ENCODE results near the gene GALNT12. TPM values are rescaled to one million over a fixed set of nuclear protein-coding genes. Genes with fewer than 3 reads are reported as not detected.
A peak's percentile ranks its signal among the peaks of the same experiment; 100 is the strongest.

GALNT12 gene
- total and polyA plus RNA-seq, 4 donors, result 0.16 to 1.4 (median 0.25) TPM; not detected in 1

DNA sequence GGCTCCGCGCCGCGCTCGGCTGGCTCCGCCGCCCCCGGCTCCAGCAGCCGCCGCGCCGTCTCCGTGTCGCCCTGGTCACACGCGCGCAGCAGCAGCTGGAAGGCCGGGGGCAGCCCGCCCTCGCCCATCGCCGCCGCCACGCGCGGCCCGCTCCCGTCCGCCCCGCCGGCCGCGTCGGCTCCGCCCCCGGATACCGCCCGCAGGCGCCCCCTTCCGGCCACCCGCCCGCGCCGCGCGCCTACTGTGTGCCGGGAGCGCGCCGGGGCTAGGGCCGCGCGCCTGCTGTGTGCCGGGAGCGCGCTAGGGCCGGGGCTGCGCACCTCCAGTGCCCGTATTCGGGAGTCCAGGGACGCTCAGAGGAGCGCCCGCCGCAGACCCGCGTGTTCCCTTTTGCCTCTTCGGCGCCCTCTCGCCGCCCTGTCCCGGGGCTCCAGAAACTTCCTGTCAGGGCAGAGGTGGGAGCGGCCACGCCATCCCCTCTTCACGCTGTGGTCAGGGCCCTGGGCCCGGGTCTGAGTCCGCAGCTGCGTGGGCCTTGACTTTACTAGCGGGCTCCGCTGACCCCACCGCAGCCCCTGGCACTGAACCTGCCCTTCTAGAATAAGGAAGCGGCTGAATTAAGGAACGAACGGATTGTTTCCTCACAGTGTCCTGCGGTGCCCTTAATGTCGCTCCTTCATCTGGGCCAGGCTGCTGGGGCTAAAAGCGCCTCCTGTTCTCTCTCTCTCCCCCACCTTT is 10.9 kb upstream of the GALNT12 start, which contains the start of gene ANKS6:
Gene ANKS6 (minus strand): TSS at position 192 of the 738 bp plus-strand sequence. CDS start 64 bp downstream, at position 128.
- Histone ChIP-seq H3K9me3 (ENCODE audit: control insufficient read depth in 4 of 4, low read length in 3 of 4) (peaks cover 0 to 2% (median 0%) of the 10 kb centered on the region in 4 donors), H3K4me3 (ENCODE audit: low read depth in 1 of 3, low read length in 3 of 3) (peak within 1 kb of the TSS; percentile 68 to 82 (median 71)), H3K36me3 (ENCODE audit: control insufficient read depth in 4 of 4, insufficient read depth in 3 of 4, low read depth in 1 of 4, low read length in 3 of 4) (no peaks in the 10 kb centered on the region), H3K9ac (ENCODE audit: low read depth in 1 of 2, low read length in 2 of 2) (peak within 1 kb of the TSS in 1 of 2 donors; percentile 73), H3K27ac (ENCODE audit: low read depth in 1 of 2, low read length in 2 of 2) (peak within 1 kb of the TSS in 1 of 2 donors; percentile 49), H3K4me1 (ENCODE audit: control insufficient read depth in 4 of 4, insufficient read depth in 4 of 4, low read length in 3 of 4) (peaks cover 0 to 12% (median 3%) of the 10 kb centered on the region in 4 donors), H3K27me3 (ENCODE audit: control insufficient read depth in 4 of 4, insufficient read depth in 4 of 4, low read length in 3 of 4) (no peaks in the 10 kb centered on the region)
- TF ChIP-seq, protein P1, sequence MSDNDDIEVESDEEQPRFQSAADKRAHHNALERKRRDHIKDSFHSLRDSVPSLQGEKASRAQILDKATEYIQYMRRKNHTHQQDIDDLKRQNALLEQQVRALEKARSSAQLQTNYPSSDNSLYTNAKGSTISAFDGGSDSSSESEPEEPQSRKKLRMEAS (IDR thresholded peaks at IDR 0.05), result no peak
- TF ChIP-seq, protein P2, sequence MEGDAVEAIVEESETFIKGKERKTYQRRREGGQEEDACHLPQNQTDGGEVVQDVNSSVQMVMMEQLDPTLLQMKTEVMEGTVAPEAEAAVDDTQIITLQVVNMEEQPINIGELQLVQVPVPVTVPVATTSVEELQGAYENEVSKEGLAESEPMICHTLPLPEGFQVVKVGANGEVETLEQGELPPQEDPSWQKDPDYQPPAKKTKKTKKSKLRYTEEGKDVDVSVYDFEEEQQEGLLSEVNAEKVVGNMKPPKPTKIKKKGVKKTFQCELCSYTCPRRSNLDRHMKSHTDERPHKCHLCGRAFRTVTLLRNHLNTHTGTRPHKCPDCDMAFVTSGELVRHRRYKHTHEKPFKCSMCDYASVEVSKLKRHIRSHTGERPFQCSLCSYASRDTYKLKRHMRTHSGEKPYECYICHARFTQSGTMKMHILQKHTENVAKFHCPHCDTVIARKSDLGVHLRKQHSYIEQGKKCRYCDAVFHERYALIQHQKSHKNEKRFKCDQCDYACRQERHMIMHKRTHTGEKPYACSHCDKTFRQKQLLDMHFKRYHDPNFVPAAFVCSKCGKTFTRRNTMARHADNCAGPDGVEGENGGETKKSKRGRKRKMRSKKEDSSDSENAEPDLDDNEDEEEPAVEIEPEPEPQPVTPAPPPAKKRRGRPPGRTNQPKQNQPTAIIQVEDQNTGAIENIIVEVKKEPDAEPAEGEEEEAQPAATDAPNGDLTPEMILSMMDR (IDR thresholded peaks at IDR 0.05; ENCODE audit: low read depth, low read length, missing input control), result peak; percentile 59
- DNase-seq (ENCODE audit: low spot score), result peak; percentile 82
- 5% methylated on average over 86 of the region's 86 CpGs for WGBS

DNA sequence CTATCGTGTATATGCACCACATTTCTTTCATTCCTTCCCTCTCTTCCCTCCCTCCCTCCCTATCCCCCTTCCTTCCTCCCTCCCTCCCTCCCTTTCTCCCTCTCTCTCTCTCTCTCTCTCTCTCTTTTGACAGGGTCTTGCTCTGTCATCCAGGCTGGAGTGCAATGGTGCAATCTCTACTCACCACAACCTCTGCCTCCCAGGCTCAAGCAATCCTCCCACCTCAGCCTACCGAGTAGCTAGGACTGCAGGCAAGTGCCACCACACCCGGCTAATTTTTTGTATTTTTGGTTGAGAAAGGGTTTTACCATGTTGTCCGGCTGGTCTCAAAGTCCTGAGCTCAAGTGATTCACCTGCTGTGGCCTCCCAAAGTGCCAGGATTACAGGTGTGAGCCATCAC is 10.0 kb upstream of the GALNT12 start:
- 95% methylated on average over 4 of the region's 4 CpGs for WGBS
- peaks cover 0 to 12% (median 3%) of the 10 kb centered on the region in 4 donors for H3K4me1 ChIP-seq (ENCODE audit: control insufficient read depth in 4 of 4, insufficient read depth in 4 of 4, low read length in 3 of 4)
- TF ChIP-seq SP1 (IDR thresholded peaks at IDR 0.05) (no peak), HNF4G (IDR thresholded peaks at IDR 0.05) (no peak), YY1 (IDR thresholded peaks at IDR 0.05) (no peak), GABPA (IDR thresholded peaks at IDR 0.05 in 1 of 2, conservative IDR thresholded peaks at IDR 0.05 in 1 of 2) (no peak), RAD21 (IDR thresholded peaks at IDR 0.05) (no peak), TAF1 (conservative IDR thresholded peaks at IDR 0.05) (no peak), ATF3 (IDR thresholded peaks at IDR 0.05) (no peak), REST (IDR thresholded peaks at IDR 0.05) (no peak), RXRA (IDR thresholded peaks at IDR 0.05) (no peak), JUND (IDR thresholded peaks at IDR 0.05) (no peak), HNF4A (conservative IDR thresholded peaks at IDR 0.05) (no peak), EGR1 (IDR thresholded peaks at IDR 0.05; ENCODE audit: low read depth in 2 of 2) (no peak)
- TF ChIP-seq, protein P3, sequence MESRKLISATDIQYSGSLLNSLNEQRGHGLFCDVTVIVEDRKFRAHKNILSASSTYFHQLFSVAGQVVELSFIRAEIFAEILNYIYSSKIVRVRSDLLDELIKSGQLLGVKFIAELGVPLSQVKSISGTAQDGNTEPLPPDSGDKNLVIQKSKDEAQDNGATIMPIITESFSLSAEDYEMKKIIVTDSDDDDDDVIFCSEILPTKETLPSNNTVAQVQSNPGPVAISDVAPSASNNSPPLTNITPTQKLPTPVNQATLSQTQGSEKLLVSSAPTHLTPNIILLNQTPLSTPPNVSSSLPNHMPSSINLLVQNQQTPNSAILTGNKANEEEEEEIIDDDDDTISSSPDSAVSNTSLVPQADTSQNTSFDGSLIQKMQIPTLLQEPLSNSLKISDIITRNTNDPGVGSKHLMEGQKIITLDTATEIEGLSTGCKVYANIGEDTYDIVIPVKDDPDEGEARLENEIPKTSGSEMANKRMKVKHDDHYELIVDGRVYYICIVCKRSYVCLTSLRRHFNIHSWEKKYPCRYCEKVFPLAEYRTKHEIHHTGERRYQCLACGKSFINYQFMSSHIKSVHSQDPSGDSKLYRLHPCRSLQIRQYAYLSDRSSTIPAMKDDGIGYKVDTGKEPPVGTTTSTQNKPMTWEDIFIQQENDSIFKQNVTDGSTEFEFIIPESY (IDR thresholded peaks at IDR 0.05), result no peak
- TF ChIP-seq, protein P1 (IDR thresholded peaks at IDR 0.05), result no peak

More for the DNA sequence above, 10.0 kb upstream of the GALNT12 start:
- H3K27me3 ChIP-seq (ENCODE audit: control insufficient read depth in 4 of 4, insufficient read depth in 4 of 4, low read length in 3 of 4), result no peaks in the 10 kb centered on the region
- no peaks in the 10 kb centered on the region for H3K36me3 ChIP-seq (ENCODE audit: control insufficient read depth in 4 of 4, insufficient read depth in 3 of 4, low read depth in 1 of 4, low read length in 3 of 4)
- H3K4me3 ChIP-seq (ENCODE audit: low read depth in 1 of 3, low read length in 3 of 3), result no peak overlapping the region
- no peak overlapping the region for H3K9ac ChIP-seq (ENCODE audit: low read depth in 1 of 2, low read length in 2 of 2)
- no peak for DNase-seq (ENCODE audit: low spot score)
- H3K27ac ChIP-seq (ENCODE audit: low read depth in 1 of 2, low read length in 2 of 2), result no peak overlapping the region
- peaks cover 0 to 2% (median 0%) of the 10 kb centered on the region in 4 donors for H3K9me3 ChIP-seq (ENCODE audit: control insufficient read depth in 4 of 4, low read length in 3 of 4)
